ENCODE results near the gene SERINC5. TPM values are rescaled to one million over a fixed set of nuclear protein-coding genes. Genes with fewer than 3 reads are reported as not detected.

SERINC5 gene
- total RNA-seq, 1 experiment from 2014 or later = 52.3 TPM

- no peak overlapping the region for H3K23ac ChIP-seq (ENCODE audit: insufficient read length, low read depth, low read length)
- no CpG with 5 or more reads among the region's 7 CpGs for WGBS (ENCODE audit: extremely low coverage, insufficient read length, low lambda C conversion rate)
- no peaks in the 10 kb centered on the region for H3K9me3 ChIP-seq (ENCODE audit: control insufficient read depth, low read depth, low read length)
- no peak for TF ChIP-seq CTCF (conservative IDR thresholded peaks at IDR 0.05)
- H3K56ac ChIP-seq (ENCODE audit: insufficient read length, low read depth, low read length) = no peak overlapping the region
- H2BK120ac ChIP-seq (ENCODE audit: low read depth, low read length, poor library complexity, severe bottlenecking) = no peak overlapping the region
- DNase-seq = no peak
- H2BK15ac ChIP-seq (ENCODE audit: low read depth, low read length) = no peak overlapping the region
- no peak overlapping the region for H2BK12ac ChIP-seq (ENCODE audit: insufficient read length, low read depth, low read length)
- H3K27me3 ChIP-seq (ENCODE audit: insufficient read depth, low read length) = no peaks in the 10 kb centered on the region
- H2BK20ac ChIP-seq (ENCODE audit: low read depth, low read length, poor library complexity, severe bottlenecking) = no peak overlapping the region
- no peak overlapping the region for H2AK5ac ChIP-seq (ENCODE audit: insufficient read length, low read length)
- no peak overlapping the region for H3K4ac ChIP-seq (ENCODE audit: low read depth, low read length)
- H4K91ac ChIP-seq (ENCODE audit: insufficient read length, low read depth, low read length) = no peak overlapping the region
- no peak overlapping the region for H2AFZ ChIP-seq (ENCODE audit: low read length)
- Mint-ChIP-seq H3K4me1 (peaks cover 74 to 75% of the 10 kb centered on the region in 2 experiments), H3K4me3 (no peak overlapping the region), H3K27me3 (ENCODE audit: low read depth) (no peaks in the 10 kb centered on the region), H3K27ac (peak overlapping the region; percentile 7 to 26 (median 10); a peak in 4 of 7 replicates), H3K36me3 (ENCODE audit: insufficient read depth in 1 of 3, low read depth in 3 of 3) (peaks cover 0 to 6% (median 5%) of the 10 kb centered on the region in 3 experiments; a peak in 6 of 7 replicates), H3K9me3 (no peaks in the 10 kb centered on the region; a peak in 1 of 5 replicates)
- peaks cover 15% of the 10 kb centered on the region; the same call in 1 of the 2 replicates for H3K4me1 ChIP-seq (ENCODE audit: insufficient read depth, low read length)
- no peak overlapping the region for H3K9ac ChIP-seq (ENCODE audit: extremely low read depth, insufficient read length, low read length)
- no peak overlapping the region for H2BK5ac ChIP-seq (ENCODE audit: insufficient read length, low read length)
- no peak overlapping the region for H3K18ac ChIP-seq (ENCODE audit: insufficient read length, low read depth, low read length)
- no peak overlapping the region for H4K5ac ChIP-seq (ENCODE audit: insufficient read length, low read depth, low read length)
- no peak overlapping the region for H3K27ac ChIP-seq (ENCODE audit: insufficient read length, low read depth, low read length)
- H3K4me2 ChIP-seq (ENCODE audit: insufficient read depth, insufficient read length, low read length) = no peak overlapping the region
- peaks cover 20% of the 10 kb centered on the region for H3K23me2 ChIP-seq (ENCODE audit: insufficient read length, low read depth, low read length, poor library complexity, severe bottlenecking)
- H3T11ph ChIP-seq (ENCODE audit: low read length) = no peak overlapping the region
- peaks cover 3% of the 10 kb centered on the region for H3K79me1 ChIP-seq (ENCODE audit: insufficient read depth, low read depth, low read length, poor library complexity, severe bottlenecking)
- H4K20me1 ChIP-seq (ENCODE audit: control insufficient read depth, insufficient read depth, insufficient read length) = no peaks in the 10 kb centered on the region
- peaks cover 47% of the 10 kb centered on the region for H3K79me2 ChIP-seq (ENCODE audit: insufficient read depth, low read length)
- H4K8ac ChIP-seq (replicated peaks; ENCODE audit: insufficient read length, low read depth, low read length) = no peak overlapping the region
- no peak overlapping the region for H3K14ac ChIP-seq (ENCODE audit: insufficient read depth, low read length)
Measured at GRCh38 chr5:80250801-80251200, 5.0 kb downstream of the SERINC5 start.

Data from H9 (cell line).